Right hindlimb (tissue), 1 donor: Measurements from ENCODE around the gene SUV39H2.
A peak's percentile ranks its signal among the peaks of the same experiment; 100 is the strongest.
"Not testable (repeated sequence)": the region's sequence is repeated elsewhere in the genome, so short reads cannot be mapped to it uniquely, and the experiment has no call there.

Source experiments
- DNase-seq: peaks from one replicate; pipeline ENCODE4 v3.0.0-alpha.2; 2018

The SUV39H2 gene, protein sequence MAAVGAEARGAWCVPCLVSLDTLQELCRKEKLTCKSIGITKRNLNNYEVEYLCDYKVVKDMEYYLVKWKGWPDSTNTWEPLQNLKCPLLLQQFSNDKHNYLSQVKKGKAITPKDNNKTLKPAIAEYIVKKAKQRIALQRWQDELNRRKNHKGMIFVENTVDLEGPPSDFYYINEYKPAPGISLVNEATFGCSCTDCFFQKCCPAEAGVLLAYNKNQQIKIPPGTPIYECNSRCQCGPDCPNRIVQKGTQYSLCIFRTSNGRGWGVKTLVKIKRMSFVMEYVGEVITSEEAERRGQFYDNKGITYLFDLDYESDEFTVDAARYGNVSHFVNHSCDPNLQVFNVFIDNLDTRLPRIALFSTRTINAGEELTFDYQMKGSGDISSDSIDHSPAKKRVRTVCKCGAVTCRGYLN

DNA sequence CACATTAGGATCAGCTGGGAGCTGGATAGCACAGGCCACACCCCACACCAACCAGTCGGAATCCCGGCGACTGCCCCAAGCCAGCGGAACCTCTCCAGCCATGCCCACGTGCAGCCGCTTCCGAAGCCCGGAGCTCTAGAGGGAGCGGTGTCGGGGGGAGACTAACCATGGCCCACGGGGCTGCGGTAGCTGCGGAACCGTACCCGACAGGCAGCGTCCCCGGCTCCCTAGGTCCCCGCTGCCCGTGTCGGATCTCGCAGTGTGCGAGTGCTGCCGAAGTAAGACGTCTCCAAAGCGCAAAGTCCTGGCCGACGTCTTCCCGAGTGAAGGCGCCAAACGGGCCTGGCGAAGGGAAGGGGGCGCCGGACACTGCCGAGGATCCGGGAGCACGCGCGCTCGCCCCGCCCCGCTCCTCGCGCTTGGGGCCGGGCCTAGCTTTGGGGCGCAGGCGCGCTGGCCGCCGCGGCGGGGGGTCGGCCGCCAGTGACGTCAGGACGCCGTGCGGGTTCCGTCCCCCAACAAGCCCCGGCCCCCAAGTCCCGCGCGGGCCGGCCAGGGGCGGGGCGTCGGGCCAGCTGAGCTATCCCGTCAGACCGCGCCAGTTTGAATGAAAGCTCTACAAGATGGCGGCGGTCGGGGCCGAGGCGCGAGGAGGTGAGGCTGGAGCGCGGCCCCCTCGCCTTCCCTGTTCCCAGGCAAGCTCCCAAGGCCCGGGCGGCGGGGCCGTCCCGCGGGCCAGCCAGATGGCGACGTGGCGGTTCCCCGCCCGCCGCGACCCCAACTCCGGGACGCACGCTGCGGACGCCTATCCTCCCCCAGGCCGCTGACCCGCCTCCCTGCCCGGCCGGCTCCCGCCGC is at the start of gene SUV39H2:
TSS of gene SUV39H2 (plus strand) at position 601 of the 858 bp plus-strand sequence. CDS start at position 624, 23 bp downstream.
- DNase-seq: peak; percentile 98

DNA sequence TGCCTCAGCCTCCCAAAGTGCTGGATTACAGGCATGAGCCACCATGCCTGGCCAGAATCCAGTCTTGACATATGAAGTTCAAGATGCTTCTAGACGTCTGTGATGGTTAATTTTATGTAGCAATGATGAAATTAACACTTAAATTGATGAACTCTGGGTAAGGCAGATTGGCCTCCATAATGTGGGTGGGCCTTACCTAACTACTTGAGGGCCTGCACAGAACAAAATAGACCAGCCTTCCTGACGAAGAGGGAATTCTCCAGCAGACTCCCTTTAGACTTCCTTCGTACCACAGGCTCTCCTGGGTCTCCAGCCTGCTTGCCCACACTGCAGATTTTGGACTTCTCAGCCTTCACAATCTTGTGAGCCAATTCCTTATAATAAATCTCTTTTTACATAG is 45.6 kb upstream of the SUV39H2 start:
- DNase-seq: no peak

DNA sequence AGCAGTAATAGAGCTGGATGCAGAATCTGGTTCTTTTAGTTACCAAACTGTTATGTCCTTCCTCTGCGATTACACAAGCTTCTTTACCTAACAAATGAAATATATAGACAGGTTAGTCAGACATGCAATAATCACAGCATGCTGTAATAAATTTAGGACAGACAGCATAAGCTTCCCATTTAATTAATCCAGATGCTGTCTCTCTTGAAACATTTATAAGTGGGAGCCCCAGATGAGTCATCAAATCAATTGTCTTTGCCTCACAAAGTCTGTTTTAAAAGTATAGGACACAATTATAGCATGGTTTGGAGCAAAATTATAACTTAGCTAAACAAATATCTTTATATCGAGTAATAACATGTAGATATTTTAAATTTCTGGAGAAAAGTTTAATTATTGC is 42.5 kb upstream of the SUV39H2 start:
- DNase-seq: no peak

DNA sequence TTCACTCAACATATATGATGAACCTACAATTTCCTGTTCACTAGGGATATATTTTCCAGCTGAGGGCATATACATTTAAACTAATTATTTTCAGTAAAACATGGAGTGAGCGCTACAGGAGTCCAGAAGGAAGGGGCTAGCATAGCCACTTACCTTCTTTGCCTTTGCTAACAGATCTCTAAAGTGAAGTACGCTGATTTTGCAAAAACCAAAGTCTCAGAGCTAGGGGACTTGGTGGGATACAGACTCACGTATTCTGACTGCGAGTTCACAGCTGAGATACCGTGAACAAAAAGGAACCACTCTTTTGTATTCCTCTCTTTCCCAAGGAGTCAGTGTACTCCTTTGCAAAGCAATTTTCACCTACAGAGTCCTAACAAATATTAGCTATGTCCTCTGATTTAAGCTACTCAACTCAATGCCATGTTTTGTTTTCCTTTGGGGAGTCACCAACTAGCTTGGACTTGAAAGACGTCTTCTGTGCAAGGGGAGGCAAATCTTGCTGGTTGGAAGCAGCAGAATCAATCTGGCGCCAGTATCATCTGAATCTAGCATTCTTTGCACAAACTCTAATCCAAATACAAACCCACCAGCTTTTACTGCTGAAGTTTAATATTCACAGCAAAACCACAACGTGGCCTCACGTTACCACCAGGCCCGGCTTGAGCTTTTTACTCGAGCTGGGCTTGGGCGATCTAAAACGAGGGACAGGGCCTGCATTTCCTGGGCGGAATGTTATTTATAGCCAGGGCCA is 41.5 kb upstream of the SUV39H2 start:
- no peak for DNase-seq

DNA sequence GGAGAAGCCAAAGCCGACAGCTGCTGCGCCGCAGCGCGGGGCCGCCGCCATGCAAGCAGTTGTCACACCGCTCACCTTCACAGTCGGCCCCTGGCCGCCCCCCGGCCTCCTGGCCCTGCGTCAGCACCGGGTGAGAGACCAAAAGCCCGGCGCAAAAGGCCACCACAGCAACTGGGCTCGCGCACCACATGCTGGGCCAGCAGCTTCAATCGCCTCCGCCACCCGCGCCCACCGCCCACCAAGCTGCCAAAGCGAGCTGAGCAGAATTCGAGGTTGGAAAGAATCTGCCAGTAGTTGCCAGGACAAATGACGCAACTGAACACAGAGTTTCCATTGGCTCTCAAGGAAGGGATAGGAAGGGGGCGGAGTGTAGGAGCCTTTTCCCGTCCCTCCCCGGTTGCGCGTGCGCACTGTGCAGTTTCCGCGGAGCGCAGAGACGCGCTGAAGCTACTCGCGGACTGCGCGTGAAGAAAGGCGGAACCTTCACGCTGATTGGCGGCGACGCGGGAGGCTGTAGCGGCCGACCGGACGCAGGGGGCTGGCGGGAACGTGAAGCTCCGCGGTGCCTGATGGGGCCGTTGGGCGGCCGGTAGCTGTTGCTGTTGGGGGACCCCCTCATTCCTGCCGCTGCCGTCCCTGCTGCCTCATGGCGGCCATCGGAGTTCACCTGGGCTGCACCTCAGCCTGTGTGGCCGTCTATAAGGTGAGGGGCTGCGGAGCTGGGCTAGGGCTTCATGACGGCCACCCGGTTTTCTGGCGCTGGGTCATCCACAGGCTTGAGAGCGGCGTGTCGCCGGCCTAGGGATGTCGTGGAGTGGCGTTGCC is 40.7 kb upstream of the SUV39H2 start, which contains the start of the genes CDNF, HSPA14 and MSANTD7:
TSS of gene CDNF (minus strand) at position 281 of the 825 bp plus-strand sequence. CDS start at position 190, 91 bp downstream.
TSS of gene HSPA14 (plus strand) at position 550 of the 825 bp plus-strand sequence. CDS start at position 647, 97 bp downstream.
TSS of gene MSANTD7 (plus strand) at position 550 of the 825 bp plus-strand sequence. CDS start 3,979 bp downstream, outside the sequence.
- peak; percentile 100 for DNase-seq

DNA sequence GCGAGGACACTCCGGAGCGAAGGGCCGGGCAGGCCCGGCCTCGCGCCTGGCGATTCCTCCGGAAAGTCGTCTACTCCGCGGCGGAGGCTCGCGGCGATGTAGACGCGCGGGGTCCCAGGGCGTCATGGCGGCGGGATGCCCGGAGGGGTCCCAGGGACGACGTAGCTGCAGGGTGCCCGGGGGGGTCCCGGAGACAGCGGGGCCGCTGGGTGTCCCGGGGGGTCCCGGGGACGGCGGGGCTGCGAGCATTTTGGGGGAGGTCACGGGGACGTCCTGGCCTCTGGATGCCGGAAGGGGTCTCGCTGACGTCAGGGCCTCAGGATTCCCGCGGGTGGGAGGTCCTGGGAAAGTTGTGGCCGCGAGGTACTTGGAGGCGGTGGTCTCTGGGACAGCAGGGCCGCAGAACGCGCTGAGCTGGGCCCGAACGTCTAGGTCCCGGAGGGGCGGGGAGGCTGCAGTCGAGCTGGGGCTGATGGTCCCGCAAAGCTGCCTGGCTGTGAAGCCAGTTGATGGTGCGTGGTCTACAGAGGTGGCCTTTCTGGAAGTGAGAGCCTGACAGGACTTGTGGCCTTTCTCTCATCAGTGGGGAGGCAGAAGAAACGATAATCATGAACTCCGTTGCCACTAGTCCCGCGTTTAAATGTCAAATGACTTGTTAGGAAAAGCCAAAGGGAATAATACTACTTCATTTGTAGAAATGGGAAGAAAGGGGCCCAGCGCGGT is 39.9 kb upstream of the SUV39H2 start:
- peak; percentile 73 for DNase-seq

DNA sequence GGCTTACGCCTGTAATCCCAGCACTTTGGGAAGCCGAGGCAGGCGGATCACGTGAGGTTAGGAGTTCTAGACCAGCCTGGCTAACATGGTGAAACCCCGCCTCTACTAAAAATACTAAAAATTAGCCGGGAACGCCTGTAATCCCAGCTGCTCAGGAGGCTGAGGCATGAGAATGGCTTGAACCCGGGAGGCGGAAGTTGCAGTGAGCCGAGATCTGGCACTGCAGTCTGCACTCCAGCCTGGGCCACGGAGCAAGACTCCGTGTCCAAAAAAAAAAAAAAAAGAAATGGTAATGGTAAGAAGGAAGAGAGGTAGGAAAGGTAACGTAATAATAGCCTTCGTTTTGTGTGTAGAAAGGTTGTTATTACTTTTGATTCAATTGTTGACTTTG is 39.4 kb upstream of the SUV39H2 start:
- DNase-seq: peak; percentile 24

DNA sequence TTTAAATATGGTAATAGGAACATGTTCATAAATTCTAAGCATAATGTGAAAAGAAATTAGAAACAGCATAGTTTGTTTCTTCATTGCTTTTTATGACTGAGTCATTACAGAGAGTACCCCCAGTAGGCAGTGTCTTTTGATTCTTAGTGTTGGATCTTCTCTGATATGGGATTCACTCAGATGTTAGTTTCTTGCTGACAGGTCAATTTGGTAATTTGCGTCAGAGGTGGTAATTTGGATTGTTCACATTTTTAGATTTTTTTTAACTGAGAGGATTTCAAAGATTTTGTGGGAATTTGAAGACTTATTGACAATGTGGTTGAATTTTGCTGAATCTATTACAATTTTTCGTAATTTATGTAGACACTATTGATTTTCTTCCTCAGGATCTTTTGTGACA is 38.5 kb upstream of the SUV39H2 start:
- no peak for DNase-seq

DNA sequence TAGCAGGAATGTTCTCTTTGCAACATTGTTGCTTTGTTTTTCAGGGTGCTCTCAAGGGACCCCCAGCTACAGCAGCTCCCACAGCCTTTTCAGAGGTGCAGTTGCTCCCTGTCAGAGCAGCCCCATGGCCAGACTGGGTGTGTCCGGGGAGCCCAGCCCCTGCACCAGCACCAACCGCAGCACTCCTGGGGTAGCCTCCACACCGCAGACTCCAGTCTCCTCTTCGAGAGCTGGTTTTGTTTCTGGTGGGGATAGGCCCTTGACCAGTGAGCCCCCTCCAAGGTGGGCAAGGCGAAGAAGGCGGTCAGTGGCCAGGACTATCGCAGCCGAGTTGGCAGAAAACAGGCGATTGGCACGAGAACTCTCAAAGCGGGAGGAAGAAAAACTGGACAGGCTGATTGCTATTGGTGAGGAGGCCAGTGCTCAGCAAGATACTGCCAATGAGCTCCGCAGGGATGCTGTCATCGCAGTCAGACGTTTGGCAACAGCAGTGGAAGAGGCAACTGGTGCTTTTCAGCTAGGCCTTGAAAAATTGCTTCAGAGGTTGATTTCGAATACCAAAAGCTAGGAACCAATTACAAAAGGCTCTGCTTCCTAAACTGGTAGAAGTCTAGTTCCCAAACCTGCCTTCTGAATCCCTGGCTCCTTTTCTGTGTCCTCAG is 35.2 kb upstream of the SUV39H2 start:
- no peak for DNase-seq

DNA sequence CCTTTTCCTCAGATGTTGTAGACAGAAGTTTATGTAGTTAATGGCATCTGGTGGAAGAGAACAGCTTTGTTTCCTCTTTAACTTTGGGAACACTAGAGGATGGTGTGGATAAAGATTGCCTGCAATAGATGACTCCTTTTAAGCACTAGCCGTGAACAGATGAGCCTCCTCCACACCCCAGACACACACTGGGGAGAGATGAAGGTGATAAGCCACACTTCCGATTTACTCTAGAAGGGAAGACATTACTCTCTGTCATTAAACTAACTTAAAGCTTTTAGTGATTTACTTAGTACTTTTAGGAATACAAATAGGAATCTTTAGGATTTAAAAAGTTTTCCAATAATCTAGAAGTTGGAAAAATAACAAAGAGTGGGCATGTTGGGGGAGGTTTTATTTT is 33.7 kb upstream of the SUV39H2 start:
- no peak for DNase-seq

DNA sequence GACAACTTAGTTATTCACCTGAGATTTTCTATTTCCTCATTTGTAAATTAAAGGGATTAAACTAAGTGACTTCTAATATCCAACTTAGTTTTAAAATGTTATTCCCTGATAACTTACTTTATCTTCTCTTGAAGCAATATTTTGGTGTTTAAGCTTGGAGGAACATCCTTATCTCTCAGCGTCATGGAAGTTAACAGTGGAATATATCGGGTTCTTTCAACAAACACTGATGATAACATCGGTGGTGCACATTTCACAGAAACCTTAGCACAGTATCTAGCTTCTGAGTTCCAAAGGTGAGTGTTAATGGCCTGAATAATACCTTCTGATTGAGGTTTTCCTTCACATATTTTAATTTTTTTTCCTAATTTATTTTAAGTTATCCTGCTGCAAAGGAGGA is 26.4 kb upstream of the SUV39H2 start:
- DNase-seq: no peak

DNA sequence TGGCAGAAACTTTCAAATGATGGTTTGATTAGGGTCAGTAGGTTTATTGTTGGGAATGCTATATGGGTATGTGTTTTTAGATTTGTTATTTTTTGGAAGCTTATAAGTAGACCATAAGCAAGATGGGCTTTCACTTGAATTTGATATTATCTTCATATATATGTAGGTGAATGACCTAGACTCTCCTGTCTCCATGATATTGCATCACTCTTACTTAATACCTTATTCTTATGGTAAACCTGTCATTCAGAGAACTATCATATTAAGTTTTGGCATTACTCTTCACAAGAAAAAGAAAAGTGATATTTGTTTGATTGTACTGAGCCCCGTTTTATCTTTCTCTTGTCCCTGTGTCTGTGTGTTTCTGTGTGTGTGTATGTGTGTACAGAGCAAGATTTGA is 23.2 kb upstream of the SUV39H2 start:
- DNase-seq: no peak

DNA sequence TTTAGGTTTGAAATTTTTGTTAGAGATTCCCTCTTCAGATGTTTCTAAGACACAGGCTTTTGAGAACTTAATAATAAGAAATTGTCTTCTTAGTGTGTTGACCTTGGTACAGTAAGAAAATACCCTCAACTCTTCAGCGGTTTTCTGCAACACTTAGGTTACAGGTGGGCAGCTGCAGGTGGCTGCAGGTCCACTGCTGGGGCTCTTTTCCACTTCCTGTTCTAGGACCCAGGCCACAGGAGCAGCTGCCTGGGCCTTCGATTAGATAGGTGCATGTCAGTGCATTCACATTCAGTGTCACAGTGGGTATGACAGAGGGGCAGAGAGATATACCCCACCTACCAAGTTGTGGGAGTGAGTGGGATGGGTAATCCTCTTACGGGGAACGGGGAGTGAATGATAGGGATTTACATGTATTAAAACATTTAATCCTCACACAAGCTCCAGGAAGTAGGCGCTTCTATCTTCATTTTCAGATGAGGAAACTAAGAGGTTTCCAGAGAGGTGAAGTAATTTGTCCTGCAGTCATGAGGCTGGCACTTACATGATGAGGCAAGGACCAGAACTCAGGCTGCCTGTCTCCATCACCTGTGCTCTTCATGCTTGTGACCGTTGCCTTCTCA is 20.2 kb upstream of the SUV39H2 start:
- DNase-seq: no peak

DNA sequence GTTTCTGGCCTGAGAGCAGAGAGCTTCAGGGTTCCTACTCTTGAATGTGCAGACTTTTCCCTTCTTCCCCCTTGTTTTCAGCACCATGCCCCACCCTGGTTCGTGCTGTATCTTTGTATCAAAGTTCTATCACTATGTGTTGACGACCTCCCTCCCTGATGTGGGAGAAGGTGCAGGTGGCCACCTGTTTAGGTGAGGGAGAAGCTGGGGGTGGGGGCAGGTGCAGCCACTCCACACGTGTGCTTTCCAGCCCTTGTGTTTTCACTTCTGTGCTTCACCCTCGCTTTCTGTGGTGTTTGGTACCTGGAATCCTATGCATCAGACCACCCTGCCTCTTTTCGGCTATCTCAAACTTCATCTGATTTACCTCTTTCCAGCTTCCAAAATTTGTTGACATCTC is 19.6 kb upstream of the SUV39H2 start:
- no peak for DNase-seq

DNA sequence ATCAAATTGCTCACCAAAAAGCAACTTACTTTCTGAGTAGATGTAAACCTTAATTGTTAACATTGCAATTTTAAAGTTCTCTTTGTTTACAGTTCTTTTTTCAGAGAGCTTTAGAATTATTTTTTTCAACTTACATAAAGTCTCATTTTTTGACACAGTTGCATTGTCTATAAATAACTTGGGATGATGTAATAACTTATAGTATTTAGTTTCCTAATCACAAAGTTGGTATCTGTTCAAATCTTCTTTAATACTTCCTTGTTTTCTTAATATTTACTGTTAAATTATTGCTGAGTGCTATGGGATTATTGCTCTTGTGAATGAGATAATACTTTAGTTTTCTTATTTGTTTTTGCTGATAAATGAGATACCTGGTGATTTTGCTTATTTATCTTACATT is 18.9 kb upstream of the SUV39H2 start:
- no peak for DNase-seq

DNA sequence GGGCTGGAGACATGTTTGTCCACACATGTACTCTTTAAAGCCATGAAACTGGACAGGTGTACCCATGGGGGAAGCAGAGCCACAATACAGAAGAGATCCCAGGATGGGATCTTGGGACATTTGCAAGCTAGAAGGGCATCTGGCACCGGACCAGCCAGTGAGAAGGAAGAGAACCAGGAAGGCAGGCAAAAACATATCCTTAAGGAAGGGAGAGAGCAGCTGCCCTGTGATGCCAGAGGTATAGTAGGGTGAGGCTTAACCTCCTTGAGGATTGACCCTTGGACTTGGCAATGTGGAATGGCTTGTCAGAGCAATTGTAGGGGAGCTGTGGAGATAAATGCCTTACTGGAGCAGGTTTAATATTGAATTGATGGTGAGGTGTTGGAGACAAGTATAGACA is 17.9 kb upstream of the SUV39H2 start:
- DNase-seq: no peak

DNA sequence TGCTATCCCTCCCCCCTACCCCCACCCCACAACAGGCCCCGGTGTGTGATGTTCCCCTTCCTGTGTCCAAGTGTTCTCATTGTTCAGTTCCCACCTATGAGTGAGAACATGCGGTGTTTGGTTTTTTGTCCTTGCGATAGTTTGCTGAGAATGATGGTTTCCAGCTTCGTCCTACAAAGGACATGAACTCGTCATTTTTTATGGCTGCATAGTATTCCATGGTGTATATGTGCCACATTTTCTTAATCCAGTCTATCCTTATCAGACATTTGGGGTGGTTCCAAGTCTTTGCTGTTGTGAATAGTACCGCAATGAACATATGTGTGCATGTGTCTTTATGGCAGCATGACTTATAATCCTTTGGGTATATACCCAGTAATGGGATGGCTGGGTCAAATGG is 14.2 kb upstream of the SUV39H2 start:
- DNase-seq: not testable (repeated sequence)

DNA sequence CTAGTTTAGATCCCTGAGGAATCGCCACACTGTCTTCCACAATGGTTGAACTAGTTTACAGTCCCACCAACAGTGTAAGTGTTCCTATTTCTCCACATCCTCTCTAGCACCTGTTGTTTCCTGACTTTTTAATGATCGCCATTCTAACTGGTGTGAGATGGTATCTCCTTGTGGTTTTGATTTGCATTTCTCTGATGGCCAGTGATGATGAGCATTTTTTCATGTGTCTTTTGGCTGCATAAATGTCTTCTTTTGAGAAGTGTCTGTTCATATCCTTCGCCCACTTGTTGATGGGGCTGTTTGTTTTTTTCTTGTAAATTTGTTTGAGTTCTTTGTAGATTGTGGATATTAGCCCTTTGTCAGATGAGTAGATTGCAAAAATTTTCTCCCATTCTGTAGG is 13.8 kb upstream of the SUV39H2 start:
- DNase-seq: not testable (repeated sequence)

DNA sequence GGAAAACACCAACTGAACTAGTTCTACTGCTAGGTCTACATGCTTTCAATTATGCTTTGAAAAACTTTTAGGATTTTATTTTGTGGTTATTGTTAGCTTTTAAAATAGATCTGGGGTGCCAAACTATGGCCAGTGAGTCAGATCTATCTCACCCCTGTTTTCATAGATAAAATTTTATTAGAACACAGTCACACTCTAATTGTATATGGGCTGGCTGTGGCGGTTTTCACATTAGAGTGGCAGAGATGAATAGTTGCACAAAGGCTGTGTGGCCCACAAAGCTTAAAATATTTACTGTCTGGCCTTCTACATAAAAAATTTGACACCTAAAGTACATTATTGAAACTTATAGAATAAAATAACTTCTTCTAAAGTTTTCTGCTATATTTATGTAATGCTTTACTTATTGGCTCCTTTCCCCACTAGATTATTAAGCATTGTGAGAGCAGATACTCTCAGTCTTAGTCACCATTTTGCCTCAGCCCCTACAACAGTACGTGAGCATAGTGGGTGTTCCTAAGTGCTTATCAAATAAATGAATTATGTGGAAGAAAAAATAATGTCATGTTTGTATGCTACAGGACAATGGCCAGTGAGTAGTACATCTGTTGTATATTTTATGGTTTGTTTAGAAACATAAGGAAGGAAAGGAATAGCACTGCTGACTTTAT is 5.4 kb upstream of the SUV39H2 start:
- no peak for DNase-seq

DNA sequence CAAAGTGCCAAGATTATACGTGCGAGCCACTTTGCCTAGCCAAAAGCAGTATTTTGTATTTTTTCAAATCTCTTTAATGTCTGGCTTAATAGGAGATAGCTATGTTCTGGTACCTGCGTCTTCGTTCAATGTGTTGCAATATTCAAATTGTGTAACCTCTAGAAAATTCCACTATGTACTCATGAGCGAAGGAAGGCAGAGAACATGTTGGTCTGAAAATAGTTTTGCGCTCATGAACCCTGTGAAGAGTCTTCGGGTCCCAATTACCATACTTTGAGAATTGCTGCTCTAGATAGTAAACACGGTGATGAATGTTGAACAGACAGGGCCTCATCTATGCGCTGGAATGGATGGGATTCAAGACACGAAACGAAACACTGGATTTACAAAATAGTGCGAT is 2.7 kb upstream of the SUV39H2 start:
- DNase-seq: no peak
